Stomach (tissue), 9 donors: Measurements from ENCODE around the gene KBTBD8. TPM values are rescaled to one million over a fixed set of nuclear protein-coding genes. Genes with fewer than 3 reads are reported as not detected.

Source experiments
- DNase-seq, 2 donors: peaks; one replicate each; pipeline versions ENCODE4 v3.0.0 to v3.0.0-alpha.2; 2013 to 2019
- H3K27ac ChIP-seq, 5 donors: fragments of 200-600 bp in 4 of 5; sonication (generic) in 4 of 5; one replicate each; pipeline ENCODE4 v1.5.1; 2013 to 2019; ENCODE audit warnings: mild to moderate bottlenecking in 1 of 5, moderate library complexity in 1 of 5
- H3K27me3 ChIP-seq, 3 donors: fragments of 200-600 bp; sonication (generic); one replicate each; pipeline ENCODE4 v1.5.1; 2017 to 2019; ENCODE audit warnings: mixed run types in 1 of 3
- H3K36me3 ChIP-seq, 4 donors: fragments of 200-600 bp; sonication (generic); 1 replicate in 3 of 4; 2 replicates in 1 of 4; pipeline ENCODE4 v1.5.1; 2016 to 2019
- H3K4me1 ChIP-seq, 4 donors: fragments of 200-600 bp; sonication (generic); one replicate each; pipeline ENCODE4 v1.5.1; 2016 to 2019
- H3K4me3 ChIP-seq, 4 donors: fragments of 200-600 bp; sonication (generic) in 3 of 4; one replicate each; pipeline ENCODE4 v1.5.1; 2016 to 2019; ENCODE audit warnings: mild to moderate bottlenecking in 1 of 4
- H3K9me3 ChIP-seq, 4 donors: fragments of 200-600 bp; sonication (generic); one replicate each; pipeline ENCODE4 v1.5.1; 2016 to 2019
- EP300 ChIP-seq: sonication (generic); formaldehyde crosslinking; IDR thresholded peaks from one replicate; pipeline ENCODE4 v1.6.1; 2017; ENCODE audit warnings: antibody characterized with exemption
- POLR2A ChIP-seq, 4 donors: fragments of 450-650 bp; IDR thresholded peaks; one replicate each; pipeline ENCODE4 v1.6.1; 2016; ENCODE audit warnings: antibody characterized with exemption in 4 of 4, control low read depth in 2 of 4, mild to moderate bottlenecking in 1 of 4, moderate library complexity in 1 of 4
- POLR2AphosphoS5 ChIP-seq, 3 donors: sonication (generic); formaldehyde crosslinking; IDR thresholded peaks; one replicate each; pipeline ENCODE4 v1.6.1; 2016; ENCODE audit warnings: antibody characterized with exemption in 3 of 3
- WGBS, 5 donors: extraction: QIAGEN DNeasy Blood & Tissue Kit in 3 of 5; methylation state at CpG; one replicate each; pipeline versions ENCODE4 v1.1.5 to v1.1.7; 2013 to 2018; 5-methylcytosine and 5-hydroxymethylcytosine counted together
- intact Hi-C: fragments of 100-400 bp; cut with DNase I; formaldehyde crosslinking; loops from one replicate; pipeline ENCODE4 v1.15.1; 2023; ENCODE audit warnings: low total_unique reads
- polyA plus RNA-seq, 3 donors: library from polyadenylated mRNA; stranded (reverse); fragments of 200-250 nt; gene quantifications; one replicate each; pipeline ENCODE4 v1.2.3, GENCODE V29; 2013
- total RNA-seq, 5 donors: library from RNA; depleted of rRNA; stranded (reverse); fragments of >200 nt; gene quantifications; one replicate each; pipeline versions ENCODE4 v1.1.0 to v1.2.3, GENCODE V29; 2014 to 2016
- TF ChIP-seq, protein P1 (sequence below), 7 experiments: fragments of 450-650 bp in 4 of 7; fragments of 200-600 bp in 3 of 7; sonication (generic) in 3 of 7; IDR thresholded peaks; one replicate each; pipeline ENCODE4 v1.5.1; 2016 to 2019; ENCODE audit warnings: antibody characterized with exemption in 7 of 7, control low read depth in 2 of 7, mild to moderate bottlenecking in 1 of 7
- donor health status: healthy with polysubstance abuse.
- donor health status: Bipolar disorder and iron deficiency.
- donor health status: healthy.

KBTBD8 gene
- total and polyA plus RNA-seq, 8 donors, result 0.45 to 2.2 (median 0.67) TPM; not detected in 2

- Histone ChIP-seq H3K27me3 (no peaks in the 10 kb centered on the region), H3K27ac (no peak overlapping the region), H3K36me3 (no peaks in the 10 kb centered on the region), H3K9me3 (no peaks in the 10 kb centered on the region), H3K4me3 (no peak overlapping the region), H3K4me1 (peaks cover 0 to 8% (median 0%) of the 10 kb centered on the region in 4 donors)
- intact Hi-C loops, result no loop called here
- WGBS, 5 donors, result 90 to 94% (median 92%) methylated on average over 13 of the region's 13 CpGs
- no peak for DNase-seq
- TF ChIP-seq POLR2A (IDR thresholded peaks at IDR 0.05), result no peak
- TF ChIP-seq POLR2AphosphoS5 (IDR thresholded peaks at IDR 0.05), result no peak
- no peak for TF ChIP-seq EP300
- TF ChIP-seq, protein P1, sequence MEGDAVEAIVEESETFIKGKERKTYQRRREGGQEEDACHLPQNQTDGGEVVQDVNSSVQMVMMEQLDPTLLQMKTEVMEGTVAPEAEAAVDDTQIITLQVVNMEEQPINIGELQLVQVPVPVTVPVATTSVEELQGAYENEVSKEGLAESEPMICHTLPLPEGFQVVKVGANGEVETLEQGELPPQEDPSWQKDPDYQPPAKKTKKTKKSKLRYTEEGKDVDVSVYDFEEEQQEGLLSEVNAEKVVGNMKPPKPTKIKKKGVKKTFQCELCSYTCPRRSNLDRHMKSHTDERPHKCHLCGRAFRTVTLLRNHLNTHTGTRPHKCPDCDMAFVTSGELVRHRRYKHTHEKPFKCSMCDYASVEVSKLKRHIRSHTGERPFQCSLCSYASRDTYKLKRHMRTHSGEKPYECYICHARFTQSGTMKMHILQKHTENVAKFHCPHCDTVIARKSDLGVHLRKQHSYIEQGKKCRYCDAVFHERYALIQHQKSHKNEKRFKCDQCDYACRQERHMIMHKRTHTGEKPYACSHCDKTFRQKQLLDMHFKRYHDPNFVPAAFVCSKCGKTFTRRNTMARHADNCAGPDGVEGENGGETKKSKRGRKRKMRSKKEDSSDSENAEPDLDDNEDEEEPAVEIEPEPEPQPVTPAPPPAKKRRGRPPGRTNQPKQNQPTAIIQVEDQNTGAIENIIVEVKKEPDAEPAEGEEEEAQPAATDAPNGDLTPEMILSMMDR (IDR thresholded peaks at IDR 0.05), result no peak
These were observed 20.9 kb downstream of the KBTBD8 start for GRCh38 chr3:67018789-67019526.

- intact Hi-C loops, result no loop called here
- H3K27me3 ChIP-seq, result no peaks in the 10 kb centered on the region
- no peak overlapping the region for H3K4me3 ChIP-seq
- 80 to 88% (median 84%) methylated on average over 5 of the region's 5 CpGs for WGBS, 5 donors
- TF ChIP-seq EP300, result no peak
- no peak for TF ChIP-seq POLR2A (IDR thresholded peaks at IDR 0.05)
- no peak for TF ChIP-seq POLR2AphosphoS5 (IDR thresholded peaks at IDR 0.05)
- TF ChIP-seq, protein P1 (IDR thresholded peaks at IDR 0.05), result no peak
- H3K4me1 ChIP-seq, result no peaks in the 10 kb centered on the region
- DNase-seq, result no peak
- no peaks in the 10 kb centered on the region for H3K9me3 ChIP-seq
- H3K36me3 ChIP-seq, result no peaks in the 10 kb centered on the region
- no peak overlapping the region for H3K27ac ChIP-seq
These were observed 30.1 kb downstream of the KBTBD8 start for GRCh38 chr3:67028001-67028784.

- Histone ChIP-seq H3K27ac (no peak overlapping the region), H3K36me3 (no peaks in the 10 kb centered on the region), H3K4me3 (no peak overlapping the region), H3K4me1 (no peaks in the 10 kb centered on the region), H3K27me3 (no peaks in the 10 kb centered on the region), H3K9me3 (no peaks in the 10 kb centered on the region)
- DNase-seq, result no peak
- intact Hi-C loops, result no loop called here
- 39 to 65% (median 52%) methylated on average over 3 of the region's 3 CpGs for WGBS, 5 donors
- TF ChIP-seq POLR2A (IDR thresholded peaks at IDR 0.05) (no peak), EP300 (no peak), POLR2AphosphoS5 (IDR thresholded peaks at IDR 0.05) (no peak)
- TF ChIP-seq, protein P1 (IDR thresholded peaks at IDR 0.05), result no peak
These were observed 33.0 kb downstream of the KBTBD8 start for GRCh38 chr3:67030785-67031740.

DNA sequence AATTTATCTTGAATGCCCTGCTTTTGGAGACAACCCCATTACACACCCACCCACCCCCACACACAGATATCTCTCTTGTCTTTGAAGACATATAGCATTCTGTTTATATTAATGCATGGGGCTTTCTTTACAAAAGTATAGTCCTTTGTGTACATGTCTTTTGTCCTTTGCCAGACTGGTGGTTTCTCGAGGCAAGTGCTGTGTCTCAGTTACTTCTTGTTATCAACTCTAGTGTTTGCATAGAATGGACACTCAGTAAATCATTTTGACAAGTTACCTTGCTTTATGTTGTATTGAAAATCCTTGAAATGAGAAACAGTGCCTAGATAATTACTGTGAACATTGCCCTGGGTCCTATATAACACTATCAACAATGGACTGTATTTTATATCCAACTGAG lies 33.9 kb downstream of the KBTBD8 start:
- intact Hi-C loops, result no loop called here
- no peaks in the 10 kb centered on the region for H3K4me1 ChIP-seq
- H3K4me3 ChIP-seq, result no peak overlapping the region
- DNase-seq, result no peak
- H3K27me3 ChIP-seq, result no peaks in the 10 kb centered on the region
- H3K36me3 ChIP-seq, result no peaks in the 10 kb centered on the region
- TF ChIP-seq POLR2AphosphoS5 (IDR thresholded peaks at IDR 0.05), result no peak
- no peak for TF ChIP-seq POLR2A (IDR thresholded peaks at IDR 0.05)
- no peak for TF ChIP-seq EP300
- TF ChIP-seq, protein P1 (IDR thresholded peaks at IDR 0.05), result no peak
- H3K27ac ChIP-seq, result no peak overlapping the region
- 16 to 23% (median 19%) methylated on average over 1 of the region's 1 CpG for WGBS, 5 donors
- no peaks in the 10 kb centered on the region for H3K9me3 ChIP-seq
